Activated CD4-positive, alpha-beta T cell treated with anti-CD3 and anti-CD28 coated beads, Interleukin-2, amount 10 ng/mL, durations not matched to agents 7 days and 5 days (primary cell): ENCODE measurements around the gene CTNNBIP1. TPM values are rescaled to one million over a fixed set of nuclear protein-coding genes. Genes with fewer than 3 reads are reported as not detected.

Experiments used
- CTCF ChIA-PET: fragments of 350-600 bp; sonication (Branson Sonifier 250); formaldehyde crosslinking; loops from one replicate; lab custom pipeline; 2021; ENCODE audit warnings: antibody characterized with exemption; lab: Charles Lee
- POLR2A ChIA-PET: fragments of 350-600 bp; sonication (Branson Sonifier 250); formaldehyde crosslinking; loops from one replicate; lab custom pipeline; 2021; ENCODE audit warnings: antibody characterized with exemption; lab: Charles Lee
- DNase-seq: peaks from one replicate; pipeline ENCODE4 v3.0.0-alpha.2; 2020
- H3K27ac Mint-ChIP-seq: one replicate; pipeline ENCODE4 v1.8.0; 2021; ENCODE audit warnings: mild to moderate bottlenecking, moderate library complexity, mixed read lengths
- H3K27me3 Mint-ChIP-seq: one replicate; pipeline ENCODE4 v1.8.0; 2021; ENCODE audit warnings: mixed read lengths
- H3K36me3 Mint-ChIP-seq: one replicate; pipeline ENCODE4 v1.8.0; 2021; ENCODE audit warnings: low read depth, mixed read lengths
- H3K4me1 Mint-ChIP-seq: one replicate; pipeline ENCODE4 v1.8.0; 2021; ENCODE audit warnings: mixed read lengths
- H3K4me3 Mint-ChIP-seq: one replicate; pipeline ENCODE4 v1.8.0; 2021; ENCODE audit warnings: mild to moderate bottlenecking, moderate library complexity, mixed read lengths
- H3K9me3 Mint-ChIP-seq: one replicate; pipeline ENCODE4 v1.8.0; 2021; ENCODE audit warnings: mixed read lengths
- total RNA-seq, 2 experiments: library from RNA; stranded (reverse); gene quantifications; one replicate each; pipeline ENCODE4 v1.2.3, GENCODE V29; 2021

CTNNBIP1 gene
- total RNA-seq, 2 experiments from 2014 or later = 12.2 to 13.9 TPM

DNA sequence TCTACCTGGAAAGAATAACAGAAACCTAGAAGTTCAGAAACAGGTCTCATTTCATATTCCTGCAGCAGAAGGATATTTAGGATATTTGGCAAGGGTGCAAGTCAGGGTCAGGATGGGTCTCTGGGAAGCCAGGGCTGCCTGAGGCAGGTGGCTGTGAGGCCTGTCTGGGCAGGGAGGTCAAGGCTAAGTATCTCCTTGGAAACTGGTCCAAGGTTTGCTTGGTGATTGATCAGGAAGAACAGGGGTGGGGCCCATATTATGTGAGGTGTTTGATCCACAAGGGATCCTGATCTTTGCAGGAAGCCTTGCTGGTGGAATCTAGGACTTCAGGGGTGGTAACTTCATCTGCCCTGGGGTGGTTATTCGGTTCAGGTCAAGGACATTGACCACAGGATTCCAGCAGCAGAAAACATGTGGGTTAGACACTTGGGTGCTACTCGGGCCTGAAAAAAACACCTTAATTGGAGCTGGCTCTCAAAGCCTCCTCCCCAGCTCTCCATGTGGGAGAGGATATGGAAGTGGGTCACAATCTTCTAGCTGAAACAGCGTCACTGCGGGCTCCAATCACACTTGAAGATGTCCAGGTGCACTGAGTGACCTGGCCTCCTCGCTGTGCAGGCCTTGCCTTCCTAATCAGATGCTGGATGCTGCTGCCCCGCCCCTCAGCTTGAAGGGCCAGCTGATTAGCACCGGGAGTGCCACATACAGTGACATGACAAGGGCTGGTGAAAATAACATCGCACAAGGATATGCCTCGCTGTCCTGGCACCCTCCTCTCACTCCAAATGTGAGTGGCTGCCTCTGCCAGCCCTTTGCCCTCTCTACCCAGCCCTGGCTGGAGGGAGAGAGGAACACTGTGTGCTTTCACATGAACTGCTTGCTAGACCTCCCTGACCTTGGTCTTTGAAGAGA lies 8.7 kb downstream of the CTNNBIP1 start:
- no peak overlapping the region for H3K4me3 Mint-ChIP-seq
- no peaks in the 10 kb centered on the region for H3K36me3 Mint-ChIP-seq
- H3K4me1 Mint-ChIP-seq = peaks cover 14% of the 10 kb centered on the region
- POLR2A ChIA-PET = no interaction called here
- CTCF ChIA-PET = interaction anchor here (0.7 to 0.9 kb wide), 2 partner anchors 12 to 34 kb away, joined by 3 read pairs; no protein-coding TSS in a partner anchor
- no peak overlapping the region for H3K27ac Mint-ChIP-seq
- no peaks in the 10 kb centered on the region for H3K9me3 Mint-ChIP-seq
- no peaks in the 10 kb centered on the region for H3K27me3 Mint-ChIP-seq
- no peak for DNase-seq

- no peaks in the 10 kb centered on the region for H3K27me3 Mint-ChIP-seq
- H3K9me3 Mint-ChIP-seq = no peaks in the 10 kb centered on the region
- H3K4me3 Mint-ChIP-seq = no peak overlapping the region
- no peak for DNase-seq
- no peaks in the 10 kb centered on the region for H3K36me3 Mint-ChIP-seq
- no peak overlapping the region for H3K27ac Mint-ChIP-seq
- POLR2A ChIA-PET = no interaction called here
- peaks cover 14% of the 10 kb centered on the region for H3K4me1 Mint-ChIP-seq
- CTCF ChIA-PET = interaction anchor here (0.5 kb wide), 1 partner anchor 277 kb away, joined by 4 read pairs; no protein-coding TSS in a partner anchor
Measured at GRCh38 chr1:9900142-9901043, 9.7 kb downstream of the CTNNBIP1 start.

DNA sequence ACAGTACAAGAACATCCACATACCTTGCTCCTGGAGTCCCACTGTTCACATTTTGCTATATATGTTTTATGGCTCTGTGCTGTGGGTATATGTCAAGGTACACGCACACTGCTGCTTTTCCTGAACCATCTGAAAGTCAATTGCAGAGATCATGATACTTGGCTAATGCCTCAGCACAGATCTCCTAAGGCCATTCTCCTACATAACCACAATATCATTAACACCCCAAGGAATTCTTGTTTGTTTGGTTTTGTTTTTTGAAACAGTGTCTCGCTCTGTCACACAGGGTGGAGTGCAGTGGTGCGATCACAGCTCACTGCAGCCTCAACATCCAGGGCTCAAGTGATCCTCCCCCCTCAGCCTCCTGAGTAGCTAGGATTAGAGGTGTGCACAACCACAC lies 16.0 kb downstream of the CTNNBIP1 start:
- ChIA-PET CTCF (interaction anchor here (0.9 to 1.4 kb wide), 4 partner anchors 10 to 49 kb away, joined by 3 to 4 read pairs (median 3); partner anchors contain the start of genes LZIC and NMNAT1), POLR2A (no interaction called here)
- Mint-ChIP-seq H3K4me3 (no peak overlapping the region), H3K4me1 (peaks cover 17% of the 10 kb centered on the region), H3K27me3 (no peaks in the 10 kb centered on the region), H3K36me3 (no peaks in the 10 kb centered on the region), H3K27ac (no peak overlapping the region), H3K9me3 (no peaks in the 10 kb centered on the region)
- no peak for DNase-seq

GRCh38 chr1:9892563-9893528 lies 17.2 kb downstream of the CTNNBIP1 start:
- Mint-ChIP-seq H3K27ac (peak overlapping the region; percentile 16), H3K36me3 (no peaks in the 10 kb centered on the region), H3K9me3 (no peaks in the 10 kb centered on the region), H3K4me3 (no peak overlapping the region), H3K27me3 (no peaks in the 10 kb centered on the region), H3K4me1 (peaks cover 17% of the 10 kb centered on the region)
- POLR2A ChIA-PET = interaction anchor here (0.6 kb wide), 1 partner anchor 266 kb away, joined by 6 read pairs; no protein-coding TSS in a partner anchor
- CTCF ChIA-PET = interaction anchor here (0.7 to 1.3 kb wide), 6 partner anchors 11 to 525 kb away, joined by 3 to 4 read pairs (median 3); partner anchors contain the start of genes LZIC and NMNAT1
- DNase-seq = no peak

- H3K4me3 Mint-ChIP-seq = no peak overlapping the region
- no peaks in the 10 kb centered on the region for H3K36me3 Mint-ChIP-seq
- H3K4me1 Mint-ChIP-seq = peaks cover 17% of the 10 kb centered on the region
- H3K9me3 Mint-ChIP-seq = no peaks in the 10 kb centered on the region
- POLR2A ChIA-PET = no interaction called here
- H3K27me3 Mint-ChIP-seq = no peaks in the 10 kb centered on the region
- CTCF ChIA-PET = interaction anchor here (0.5 to 1.2 kb wide), 5 partner anchors 27 to 276 kb away, joined by 3 to 4 read pairs (median 3); no protein-coding TSS in a partner anchor
- no peak for DNase-seq
- no peak overlapping the region for H3K27ac Mint-ChIP-seq
Measured at GRCh38 chr1:9891207-9891606, 18.9 kb downstream of the CTNNBIP1 start.

GRCh38 chr1:9890224-9890731 lies 19.8 kb downstream of the CTNNBIP1 start:
- POLR2A ChIA-PET = no interaction called here
- no peak overlapping the region for H3K4me3 Mint-ChIP-seq
- CTCF ChIA-PET = interaction anchor here (0.6 to 1.2 kb wide), 3 partner anchors 26 to 375 kb away, joined by 3 to 4 read pairs (median 3); no protein-coding TSS in a partner anchor
- no peaks in the 10 kb centered on the region for H3K9me3 Mint-ChIP-seq
- peaks cover 17% of the 10 kb centered on the region for H3K4me1 Mint-ChIP-seq
- H3K36me3 Mint-ChIP-seq = no peaks in the 10 kb centered on the region
- no peak overlapping the region for H3K27ac Mint-ChIP-seq
- DNase-seq = no peak
- H3K27me3 Mint-ChIP-seq = no peaks in the 10 kb centered on the region

GRCh38 chr1:9889411-9889810 lies 20.7 kb downstream of the CTNNBIP1 start:
- Mint-ChIP-seq H3K36me3 (no peaks in the 10 kb centered on the region), H3K4me1 (peaks cover 17% of the 10 kb centered on the region), H3K9me3 (no peaks in the 10 kb centered on the region), H3K27ac (no peak overlapping the region), H3K27me3 (no peaks in the 10 kb centered on the region), H3K4me3 (no peak overlapping the region)
- ChIA-PET POLR2A (no interaction called here), CTCF (interaction anchor here (0.8 kb wide), 1 partner anchor 263 kb away, joined by 4 read pairs; no protein-coding TSS in a partner anchor)
- DNase-seq = no peak

DNA sequence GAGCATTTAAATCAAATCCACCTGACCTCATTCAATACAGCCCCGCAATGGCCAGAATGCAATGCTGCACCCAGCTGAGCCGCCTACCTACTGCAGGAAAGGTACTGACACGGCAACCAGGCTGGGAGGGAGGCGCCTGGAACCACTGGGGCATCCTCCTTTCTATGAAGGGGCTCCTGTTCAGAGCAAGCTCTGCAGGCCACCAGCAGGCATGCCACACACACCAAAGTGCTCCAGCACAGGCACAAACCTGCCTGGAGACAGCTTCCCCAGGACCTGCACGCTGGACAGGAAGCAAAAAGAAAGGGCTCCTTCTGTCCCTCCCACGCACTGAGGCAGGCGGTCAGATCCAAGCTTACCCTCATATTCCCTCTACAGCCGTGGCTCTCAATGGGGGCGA lies 21.2 kb downstream of the CTNNBIP1 start:
- no peaks in the 10 kb centered on the region for H3K9me3 Mint-ChIP-seq
- no peaks in the 10 kb centered on the region for H3K27me3 Mint-ChIP-seq
- H3K4me3 Mint-ChIP-seq = no peak overlapping the region
- H3K4me1 Mint-ChIP-seq = peaks cover 14% of the 10 kb centered on the region
- no peak for DNase-seq
- no peaks in the 10 kb centered on the region for H3K36me3 Mint-ChIP-seq
- H3K27ac Mint-ChIP-seq = no peak overlapping the region
- ChIA-PET POLR2A (no interaction called here), CTCF (interaction anchor here (0.8 kb wide), 1 partner anchor 262 kb away, joined by 4 read pairs; no protein-coding TSS in a partner anchor)

DNA sequence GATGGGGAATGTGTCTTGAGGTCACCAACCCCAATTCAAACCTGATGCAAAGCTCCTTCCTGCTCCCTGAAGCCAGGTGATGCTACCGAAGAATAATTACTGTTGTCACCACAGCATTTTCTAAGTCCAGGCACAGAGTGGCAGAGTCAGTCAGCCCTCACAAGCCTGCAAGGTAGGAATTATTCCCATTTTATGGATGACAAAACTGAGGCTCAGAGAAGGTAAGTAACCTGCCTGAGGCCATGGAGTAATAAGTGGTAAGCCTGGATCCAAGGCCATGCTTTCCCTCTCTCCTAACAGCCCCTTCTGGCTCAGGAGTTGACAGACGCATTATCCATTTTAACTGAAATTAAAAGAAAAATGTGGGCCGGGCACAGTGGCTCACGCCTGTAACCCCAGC lies 23.0 kb downstream of the CTNNBIP1 start:
- no peak overlapping the region for H3K27ac Mint-ChIP-seq
- CTCF ChIA-PET = interaction anchor here (0.9 to 1.2 kb wide), 2 partner anchors 17 to 46 kb away, joined by 3 read pairs; no protein-coding TSS in a partner anchor
- POLR2A ChIA-PET = no interaction called here

DNA sequence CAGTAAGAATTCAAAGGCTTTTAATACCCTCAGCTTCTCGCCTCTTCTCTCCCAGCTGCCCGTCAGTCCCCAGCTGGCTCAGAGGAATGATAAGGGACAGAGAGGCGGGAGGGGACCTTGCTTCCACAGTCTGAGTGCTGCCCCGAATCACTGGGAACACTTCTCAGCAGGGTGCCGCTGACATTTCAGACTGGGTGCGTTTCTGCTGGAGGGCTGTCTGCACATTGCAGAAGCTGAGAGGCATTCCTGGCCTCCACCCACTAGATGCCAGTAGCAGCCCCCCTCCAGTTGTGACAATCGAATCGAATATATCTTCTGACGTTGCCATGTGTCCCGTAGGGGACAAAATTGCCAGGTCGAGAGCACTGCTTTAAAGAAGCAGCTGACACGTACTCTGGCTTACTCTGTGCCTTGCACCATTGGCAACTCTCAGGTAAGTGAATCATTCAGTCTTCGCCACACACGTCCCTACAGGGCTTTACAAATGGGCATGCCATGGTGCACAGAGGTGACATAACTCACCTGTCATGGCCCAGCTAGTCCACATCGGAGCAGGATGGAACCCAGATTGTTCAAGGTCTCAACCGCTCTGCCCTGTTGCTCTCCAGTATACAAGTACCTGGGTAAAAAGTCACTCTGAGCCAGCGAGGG lies 23.9 kb downstream of the CTNNBIP1 start:
- no peaks in the 10 kb centered on the region for H3K9me3 Mint-ChIP-seq
- DNase-seq = no peak
- no peaks in the 10 kb centered on the region for H3K36me3 Mint-ChIP-seq
- ChIA-PET CTCF (interaction anchor here (0.6 to 1.2 kb wide), 2 partner anchors 9 to 18 kb away, joined by 3 read pairs; no protein-coding TSS in a partner anchor), POLR2A (interaction anchor here (0.7 kb wide), 1 partner anchor 38 kb away, joined by 3 read pairs; no protein-coding TSS in a partner anchor)
- peaks cover 26% of the 10 kb centered on the region for H3K4me1 Mint-ChIP-seq
- H3K4me3 Mint-ChIP-seq = no peak overlapping the region
- H3K27me3 Mint-ChIP-seq = no peaks in the 10 kb centered on the region
- no peak overlapping the region for H3K27ac Mint-ChIP-seq

More for the DNA sequence above, 23.0 kb downstream of the CTNNBIP1 start:
- Mint-ChIP-seq H3K4me1 (peaks cover 19% of the 10 kb centered on the region), H3K36me3 (no peaks in the 10 kb centered on the region), H3K9me3 (no peaks in the 10 kb centered on the region), H3K4me3 (no peak overlapping the region), H3K27me3 (no peaks in the 10 kb centered on the region)
- no peak for DNase-seq

GRCh38 chr1:9884805-9885204 lies 25.3 kb downstream of the CTNNBIP1 start:
- Mint-ChIP-seq H3K9me3 (no peaks in the 10 kb centered on the region), H3K36me3 (no peaks in the 10 kb centered on the region), H3K4me3 (no peak overlapping the region), H3K4me1 (peaks cover 26% of the 10 kb centered on the region), H3K27me3 (no peaks in the 10 kb centered on the region), H3K27ac (peak overlapping the region; percentile 22)
- POLR2A ChIA-PET = no interaction called here
- CTCF ChIA-PET = interaction anchor here (0.8 to 1.4 kb wide), 2 partner anchors 100 to 546 kb away, joined by 3 read pairs; no protein-coding TSS in a partner anchor
- no peak for DNase-seq
